ENCODE measurements around the gene NR6A1.
"Not testable (repeated sequence)": the region's sequence is repeated elsewhere in the genome, so short reads cannot be mapped to it uniquely, and the experiment has no call there.

DNA sequence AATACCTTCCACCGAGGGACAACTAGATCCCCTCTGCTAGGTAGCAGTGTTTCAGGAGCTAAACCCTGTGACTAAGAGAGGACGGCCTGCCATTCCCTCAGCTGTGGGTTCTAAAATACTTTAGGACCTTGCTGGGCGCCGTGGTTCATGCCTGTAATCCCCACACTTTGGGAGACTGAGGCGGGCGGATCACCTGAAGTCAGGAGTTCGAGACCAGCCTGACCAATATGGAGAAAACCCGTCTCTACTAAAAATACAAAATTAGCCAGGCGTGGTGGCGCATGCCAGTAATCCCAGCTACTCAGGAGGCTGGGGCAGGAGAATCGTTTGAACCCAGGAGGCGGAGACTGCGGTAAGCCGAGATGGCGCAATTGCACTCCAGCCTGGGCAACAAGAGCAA lies 1.8 kb upstream of the NR6A1 start:
- TF ChIP-seq, protein P1, sequence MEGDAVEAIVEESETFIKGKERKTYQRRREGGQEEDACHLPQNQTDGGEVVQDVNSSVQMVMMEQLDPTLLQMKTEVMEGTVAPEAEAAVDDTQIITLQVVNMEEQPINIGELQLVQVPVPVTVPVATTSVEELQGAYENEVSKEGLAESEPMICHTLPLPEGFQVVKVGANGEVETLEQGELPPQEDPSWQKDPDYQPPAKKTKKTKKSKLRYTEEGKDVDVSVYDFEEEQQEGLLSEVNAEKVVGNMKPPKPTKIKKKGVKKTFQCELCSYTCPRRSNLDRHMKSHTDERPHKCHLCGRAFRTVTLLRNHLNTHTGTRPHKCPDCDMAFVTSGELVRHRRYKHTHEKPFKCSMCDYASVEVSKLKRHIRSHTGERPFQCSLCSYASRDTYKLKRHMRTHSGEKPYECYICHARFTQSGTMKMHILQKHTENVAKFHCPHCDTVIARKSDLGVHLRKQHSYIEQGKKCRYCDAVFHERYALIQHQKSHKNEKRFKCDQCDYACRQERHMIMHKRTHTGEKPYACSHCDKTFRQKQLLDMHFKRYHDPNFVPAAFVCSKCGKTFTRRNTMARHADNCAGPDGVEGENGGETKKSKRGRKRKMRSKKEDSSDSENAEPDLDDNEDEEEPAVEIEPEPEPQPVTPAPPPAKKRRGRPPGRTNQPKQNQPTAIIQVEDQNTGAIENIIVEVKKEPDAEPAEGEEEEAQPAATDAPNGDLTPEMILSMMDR (IDR thresholded peaks at IDR 0.05) = not testable (repeated sequence)
- not testable (repeated sequence) for TF ChIP-seq POLR2A (IDR thresholded peaks at IDR 0.05)
